HG03196 (cell line): ENCODE data around the gene OR4K17.
"Not testable (repeated sequence)": the region's sequence is repeated elsewhere in the genome, so short reads cannot be mapped to it uniquely, and the experiment has no call there.

ENCODE experiments used
- ATAC-seq: cut with Tn5 transposase; IDR thresholded peaks from one replicate; pipeline ENCODE4 v1.9.1; 2021; ENCODE audit not compliant: unreplicated experiment

Gene OR4K17

GRCh38 chr14:20110438-20110837, at the start of gene OR4K17:
Gene OR4K17, plus strand, starts transcription at chr14:20110739. Its CDS starts 6,761 bp downstream, at chr14:20117500.
- ATAC-seq: no peak

- ATAC-seq: no peak
These were observed 18.5 kb upstream of the OR4K17 start for GRCh38 chr14:20092050-20092449.

GRCh38 chr14:20093442-20093841, 17.1 kb upstream of the OR4K17 start:
- ATAC-seq: no peak

GRCh38 chr14:20098926-20099770, 11.4 kb upstream of the OR4K17 start:
- not testable (repeated sequence) for ATAC-seq

GRCh38 chr14:20112321-20112720, 1.8 kb downstream of the OR4K17 start:
- ATAC-seq: no peak

- no peak for ATAC-seq
These were observed 6.2 kb downstream of the OR4K17 start for GRCh38 chr14:20116748-20117147.

GRCh38 chr14:20118795-20119194, 8.3 kb downstream of the OR4K17 start:
- ATAC-seq: no peak

GRCh38 chr14:20138520-20138919, 28.0 kb downstream of the OR4K17 start, which contains the start of gene OR4N5:
Gene OR4N5, plus strand, starts transcription at chr14:20138820. Its CDS starts 4,916 bp downstream, at chr14:20143736.
- ATAC-seq: no peak

GRCh38 chr14:20143911-20144310, 33.4 kb downstream of the OR4K17 start:
- ATAC-seq: no peak

- no peak for ATAC-seq
These were observed 34.3 kb downstream of the OR4K17 start for GRCh38 chr14:20144820-20145219.

- no peak for ATAC-seq
These were observed 53.9 kb downstream of the OR4K17 start for GRCh38 chr14:20164462-20164861.

- ATAC-seq: no peak
These were observed 56.6 kb downstream of the OR4K17 start for GRCh38 chr14:20167091-20167490.

GRCh38 chr14:20169852-20170251, 59.3 kb downstream of the OR4K17 start:
- ATAC-seq: not testable (repeated sequence)
